ENCODE measurements around the gene HS2ST1.

The HS2ST1 gene

DNA sequence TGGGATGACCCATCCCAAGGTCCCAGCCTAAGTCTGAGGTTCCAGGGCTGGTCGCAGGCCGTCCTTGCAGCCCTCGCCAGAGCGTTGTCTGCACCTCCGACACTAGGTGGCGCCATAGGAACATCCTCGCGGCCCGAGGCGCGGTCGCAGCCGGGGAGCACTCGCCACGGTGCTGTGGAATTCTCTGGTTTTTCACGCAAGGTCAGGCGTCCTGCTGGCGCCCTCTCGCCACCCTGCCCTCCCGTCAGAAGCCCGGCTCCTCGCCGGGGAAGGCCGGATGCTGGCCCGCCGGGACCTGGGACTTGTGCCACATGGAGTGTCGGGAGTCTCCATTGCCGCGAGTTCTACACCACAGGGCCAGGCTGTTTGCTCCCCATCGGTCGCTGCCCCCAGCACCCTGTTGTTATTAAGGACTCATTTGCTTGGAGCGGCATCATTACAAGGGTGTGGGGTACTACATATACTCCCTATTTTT, 217.4 kb downstream of the HS2ST1 start (continued):
- TF ChIP-seq, protein P1, sequence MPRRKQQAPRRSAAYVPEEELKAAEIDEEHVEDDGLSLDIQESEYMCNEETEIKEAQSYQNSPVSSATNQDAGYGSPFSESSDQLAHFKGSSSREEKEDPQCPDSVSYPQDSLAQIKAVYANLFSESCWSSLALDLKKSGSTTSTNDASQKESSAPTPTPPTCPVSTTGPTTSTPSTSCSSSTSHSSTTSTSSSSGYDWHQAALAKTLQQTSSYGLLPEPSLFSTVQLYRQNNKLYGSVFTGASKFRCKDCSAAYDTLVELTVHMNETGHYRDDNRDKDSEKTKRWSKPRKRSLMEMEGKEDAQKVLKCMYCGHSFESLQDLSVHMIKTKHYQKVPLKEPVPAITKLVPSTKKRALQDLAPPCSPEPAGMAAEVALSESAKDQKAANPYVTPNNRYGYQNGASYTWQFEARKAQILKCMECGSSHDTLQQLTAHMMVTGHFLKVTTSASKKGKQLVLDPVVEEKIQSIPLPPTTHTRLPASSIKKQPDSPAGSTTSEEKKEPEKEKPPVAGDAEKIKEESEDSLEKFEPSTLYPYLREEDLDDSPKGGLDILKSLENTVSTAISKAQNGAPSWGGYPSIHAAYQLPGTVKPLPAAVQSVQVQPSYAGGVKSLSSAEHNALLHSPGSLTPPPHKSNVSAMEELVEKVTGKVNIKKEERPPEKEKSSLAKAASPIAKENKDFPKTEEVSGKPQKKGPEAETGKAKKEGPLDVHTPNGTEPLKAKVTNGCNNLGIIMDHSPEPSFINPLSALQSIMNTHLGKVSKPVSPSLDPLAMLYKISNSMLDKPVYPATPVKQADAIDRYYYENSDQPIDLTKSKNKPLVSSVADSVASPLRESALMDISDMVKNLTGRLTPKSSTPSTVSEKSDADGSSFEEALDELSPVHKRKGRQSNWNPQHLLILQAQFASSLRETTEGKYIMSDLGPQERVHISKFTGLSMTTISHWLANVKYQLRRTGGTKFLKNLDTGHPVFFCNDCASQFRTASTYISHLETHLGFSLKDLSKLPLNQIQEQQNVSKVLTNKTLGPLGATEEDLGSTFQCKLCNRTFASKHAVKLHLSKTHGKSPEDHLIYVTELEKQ (tag by site-specific recombination; IDR thresholded peaks at IDR 0.05; ENCODE audit: borderline replicate concordance): no peak
- TF ChIP-seq, protein P2, sequence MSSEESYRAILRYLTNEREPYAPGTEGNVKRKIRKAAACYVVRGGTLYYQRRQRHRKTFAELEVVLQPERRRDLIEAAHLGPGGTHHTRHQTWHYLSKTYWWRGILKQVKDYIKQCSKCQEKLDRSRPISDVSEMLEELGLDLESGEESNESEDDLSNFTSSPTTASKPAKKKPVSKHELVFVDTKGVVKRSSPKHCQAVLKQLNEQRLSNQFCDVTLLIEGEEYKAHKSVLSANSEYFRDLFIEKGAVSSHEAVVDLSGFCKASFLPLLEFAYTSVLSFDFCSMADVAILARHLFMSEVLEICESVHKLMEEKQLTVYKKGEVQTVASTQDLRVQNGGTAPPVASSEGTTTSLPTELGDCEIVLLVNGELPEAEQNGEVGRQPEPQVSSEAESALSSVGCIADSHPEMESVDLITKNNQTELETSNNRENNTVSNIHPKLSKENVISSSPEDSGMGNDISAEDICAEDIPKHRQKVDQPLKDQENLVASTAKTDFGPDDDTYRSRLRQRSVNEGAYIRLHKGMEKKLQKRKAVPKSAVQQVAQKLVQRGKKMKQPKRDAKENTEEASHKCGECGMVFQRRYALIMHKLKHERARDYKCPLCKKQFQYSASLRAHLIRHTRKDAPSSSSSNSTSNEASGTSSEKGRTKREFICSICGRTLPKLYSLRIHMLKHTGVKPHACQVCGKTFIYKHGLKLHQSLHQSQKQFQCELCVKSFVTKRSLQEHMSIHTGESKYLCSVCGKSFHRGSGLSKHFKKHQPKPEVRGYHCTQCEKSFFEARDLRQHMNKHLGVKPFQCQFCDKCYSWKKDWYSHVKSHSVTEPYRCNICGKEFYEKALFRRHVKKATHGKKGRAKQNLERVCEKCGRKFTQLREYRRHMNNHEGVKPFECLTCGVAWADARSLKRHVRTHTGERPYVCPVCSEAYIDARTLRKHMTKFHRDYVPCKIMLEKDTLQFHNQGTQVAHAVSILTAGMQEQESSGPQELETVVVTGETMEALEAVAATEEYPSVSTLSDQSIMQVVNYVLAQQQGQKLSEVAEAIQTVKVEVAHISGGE (tag by site-specific recombination; conservative IDR thresholded peaks at IDR 0.05; ENCODE audit: low read depth): no peak
- TF ChIP-seq ZBTB7A (tag by site-specific recombination; IDR thresholded peaks at IDR 0.05; ENCODE audit: low read depth) (no peak), ZNF473 (tag by site-specific recombination; IDR thresholded peaks at IDR 0.05) (no peak), ZNF266 (tag by site-specific recombination; IDR thresholded peaks at IDR 0.05; ENCODE audit: low read depth) (no peak), ZNF274 (IDR thresholded peaks at IDR 0.05; ENCODE audit: low read length) (no peak), ZNF274 (tag by site-specific recombination; IDR thresholded peaks at IDR 0.05; ENCODE audit: borderline replicate concordance) (no peak), ZNF404 (tag by site-specific recombination; IDR thresholded peaks at IDR 0.05) (no peak), ZIC2 (tag by site-specific recombination; IDR thresholded peaks at IDR 0.05) (peak; percentile 55), ZNF157 (tag by site-specific recombination; IDR thresholded peaks at IDR 0.05) (no peak), ZNF433 (tag by site-specific recombination; IDR thresholded peaks at IDR 0.05; ENCODE audit: low read depth) (no peak), ZSCAN23 (tag by site-specific recombination; IDR thresholded peaks at IDR 0.05) (no peak), ZNF221 (tag by site-specific recombination; IDR thresholded peaks at IDR 0.05; ENCODE audit: borderline replicate concordance) (no peak), ZNF521 (tag by site-specific recombination; IDR thresholded peaks at IDR 0.05) (no peak), ZNF670 (tag by site-specific recombination; IDR thresholded peaks at IDR 0.05; ENCODE audit: low read depth) (no peak), HOXC10 (CRISPR knock-in tag; IDR thresholded peaks at IDR 0.05) (no peak), ZFP37 (tag by site-specific recombination; IDR thresholded peaks at IDR 0.05) (no peak), ZSCAN16 (tag by site-specific recombination; IDR thresholded peaks at IDR 0.05) (no peak)
- TF ChIP-seq, protein P3, sequence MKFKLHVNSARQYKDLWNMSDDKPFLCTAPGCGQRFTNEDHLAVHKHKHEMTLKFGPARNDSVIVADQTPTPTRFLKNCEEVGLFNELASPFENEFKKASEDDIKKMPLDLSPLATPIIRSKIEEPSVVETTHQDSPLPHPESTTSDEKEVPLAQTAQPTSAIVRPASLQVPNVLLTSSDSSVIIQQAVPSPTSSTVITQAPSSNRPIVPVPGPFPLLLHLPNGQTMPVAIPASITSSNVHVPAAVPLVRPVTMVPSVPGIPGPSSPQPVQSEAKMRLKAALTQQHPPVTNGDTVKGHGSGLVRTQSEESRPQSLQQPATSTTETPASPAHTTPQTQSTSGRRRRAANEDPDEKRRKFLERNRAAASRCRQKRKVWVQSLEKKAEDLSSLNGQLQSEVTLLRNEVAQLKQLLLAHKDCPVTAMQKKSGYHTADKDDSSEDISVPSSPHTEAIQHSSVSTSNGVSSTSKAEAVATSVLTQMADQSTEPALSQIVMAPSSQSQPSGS (tag by site-specific recombination; IDR thresholded peaks at IDR 0.05; ENCODE audit: low read depth): no peak
- TF ChIP-seq, protein P4, sequence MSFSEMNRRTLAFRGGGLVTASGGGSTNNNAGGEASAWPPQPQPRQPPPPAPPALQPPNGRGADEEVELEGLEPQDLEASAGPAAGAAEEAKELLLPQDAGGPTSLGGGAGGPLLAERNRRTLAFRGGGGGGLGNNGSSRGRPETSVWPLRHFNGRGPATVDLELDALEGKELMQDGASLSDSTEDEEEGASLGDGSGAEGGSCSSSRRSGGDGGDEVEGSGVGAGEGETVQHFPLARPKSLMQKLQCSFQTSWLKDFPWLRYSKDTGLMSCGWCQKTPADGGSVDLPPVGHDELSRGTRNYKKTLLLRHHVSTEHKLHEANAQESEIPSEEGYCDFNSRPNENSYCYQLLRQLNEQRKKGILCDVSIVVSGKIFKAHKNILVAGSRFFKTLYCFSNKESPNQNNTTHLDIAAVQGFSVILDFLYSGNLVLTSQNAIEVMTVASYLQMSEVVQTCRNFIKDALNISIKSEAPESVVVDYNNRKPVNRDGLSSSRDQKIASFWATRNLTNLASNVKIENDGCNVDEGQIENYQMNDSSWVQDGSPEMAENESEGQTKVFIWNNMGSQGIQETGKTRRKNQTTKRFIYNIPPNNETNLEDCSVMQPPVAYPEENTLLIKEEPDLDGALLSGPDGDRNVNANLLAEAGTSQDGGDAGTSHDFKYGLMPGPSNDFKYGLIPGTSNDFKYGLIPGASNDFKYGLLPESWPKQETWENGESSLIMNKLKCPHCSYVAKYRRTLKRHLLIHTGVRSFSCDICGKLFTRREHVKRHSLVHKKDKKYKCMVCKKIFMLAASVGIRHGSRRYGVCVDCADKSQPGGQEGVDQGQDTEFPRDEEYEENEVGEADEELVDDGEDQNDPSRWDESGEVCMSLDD (tag by site-specific recombination; IDR thresholded peaks at IDR 0.05): no peak
- TF ChIP-seq, protein P5, sequence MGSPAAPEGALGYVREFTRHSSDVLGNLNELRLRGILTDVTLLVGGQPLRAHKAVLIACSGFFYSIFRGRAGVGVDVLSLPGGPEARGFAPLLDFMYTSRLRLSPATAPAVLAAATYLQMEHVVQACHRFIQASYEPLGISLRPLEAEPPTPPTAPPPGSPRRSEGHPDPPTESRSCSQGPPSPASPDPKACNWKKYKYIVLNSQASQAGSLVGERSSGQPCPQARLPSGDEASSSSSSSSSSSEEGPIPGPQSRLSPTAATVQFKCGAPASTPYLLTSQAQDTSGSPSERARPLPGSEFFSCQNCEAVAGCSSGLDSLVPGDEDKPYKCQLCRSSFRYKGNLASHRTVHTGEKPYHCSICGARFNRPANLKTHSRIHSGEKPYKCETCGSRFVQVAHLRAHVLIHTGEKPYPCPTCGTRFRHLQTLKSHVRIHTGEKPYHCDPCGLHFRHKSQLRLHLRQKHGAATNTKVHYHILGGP (tag by site-specific recombination; IDR thresholded peaks at IDR 0.05): no peak
- TF ChIP-seq, protein P6, sequence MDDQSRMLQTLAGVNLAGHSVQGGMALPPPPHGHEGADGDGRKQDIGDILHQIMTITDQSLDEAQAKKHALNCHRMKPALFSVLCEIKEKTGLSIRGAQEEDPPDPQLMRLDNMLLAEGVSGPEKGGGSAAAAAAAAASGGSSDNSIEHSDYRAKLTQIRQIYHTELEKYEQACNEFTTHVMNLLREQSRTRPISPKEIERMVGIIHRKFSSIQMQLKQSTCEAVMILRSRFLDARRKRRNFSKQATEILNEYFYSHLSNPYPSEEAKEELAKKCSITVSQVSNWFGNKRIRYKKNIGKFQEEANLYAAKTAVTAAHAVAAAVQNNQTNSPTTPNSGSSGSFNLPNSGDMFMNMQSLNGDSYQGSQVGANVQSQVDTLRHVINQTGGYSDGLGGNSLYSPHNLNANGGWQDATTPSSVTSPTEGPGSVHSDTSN (CRISPR knock-in tag; IDR thresholded peaks at IDR 0.05): no peak
- TF ChIP-seq, protein P7, sequence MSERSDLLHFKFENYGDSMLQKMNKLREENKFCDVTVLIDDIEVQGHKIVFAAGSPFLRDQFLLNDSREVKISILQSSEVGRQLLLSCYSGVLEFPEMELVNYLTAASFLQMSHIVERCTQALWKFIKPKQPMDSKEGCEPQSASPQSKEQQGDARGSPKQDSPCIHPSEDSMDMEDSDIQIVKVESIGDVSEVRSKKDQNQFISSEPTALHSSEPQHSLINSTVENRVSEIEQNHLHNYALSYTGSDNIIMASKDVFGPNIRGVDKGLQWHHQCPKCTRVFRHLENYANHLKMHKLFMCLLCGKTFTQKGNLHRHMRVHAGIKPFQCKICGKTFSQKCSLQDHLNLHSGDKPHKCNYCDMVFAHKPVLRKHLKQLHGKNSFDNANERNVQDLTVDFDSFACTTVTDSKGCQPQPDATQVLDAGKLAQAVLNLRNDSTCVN (tag by site-specific recombination; optimal IDR thresholded peaks at IDR 0.05): peak; percentile 35
- TF ChIP-seq, protein P8, sequence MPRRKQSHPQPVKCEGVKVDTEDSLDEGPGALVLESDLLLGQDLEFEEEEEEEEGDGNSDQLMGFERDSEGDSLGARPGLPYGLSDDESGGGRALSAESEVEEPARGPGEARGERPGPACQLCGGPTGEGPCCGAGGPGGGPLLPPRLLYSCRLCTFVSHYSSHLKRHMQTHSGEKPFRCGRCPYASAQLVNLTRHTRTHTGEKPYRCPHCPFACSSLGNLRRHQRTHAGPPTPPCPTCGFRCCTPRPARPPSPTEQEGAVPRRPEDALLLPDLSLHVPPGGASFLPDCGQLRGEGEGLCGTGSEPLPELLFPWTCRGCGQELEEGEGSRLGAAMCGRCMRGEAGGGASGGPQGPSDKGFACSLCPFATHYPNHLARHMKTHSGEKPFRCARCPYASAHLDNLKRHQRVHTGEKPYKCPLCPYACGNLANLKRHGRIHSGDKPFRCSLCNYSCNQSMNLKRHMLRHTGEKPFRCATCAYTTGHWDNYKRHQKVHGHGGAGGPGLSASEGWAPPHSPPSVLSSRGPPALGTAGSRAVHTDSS (tag by site-specific recombination; IDR thresholded peaks at IDR 0.05): no peak
